SK-N-SH (cell line): ENCODE results near the gene CEP126. TPM values are rescaled to one million over a fixed set of nuclear protein-coding genes. Genes with fewer than 3 reads are reported as not detected.

Experiments used
- CTCF ChIA-PET: fragments of 300-600, 350-600 bp; formaldehyde crosslinking; extraction: SDS; loops from one replicate; lab custom pipeline; 2021; lab: Yijun Ruan, JAX
- POLR2A ChIA-PET: fragments of 350-600 bp; sonication (Branson Sonifier 250); formaldehyde crosslinking; extraction: SDS; loops from one replicate; lab custom pipeline; 2020; ENCODE audit warnings: antibody characterized with exemption, inconsistent platforms; lab: Yijun Ruan, JAX
- DNase-seq: peaks from one replicate; pipeline ENCODE4 v3.0.0; 2012
- H2AFZ ChIP-seq: fragments of 200-600 bp; sonication (generic); 2 replicates; pipeline ENCODE4 v1.8.1; 2016; ENCODE audit warnings: antibody characterized with exemption, mild to moderate bottlenecking, low read depth
- H3F3A ChIP-seq: fragments of 200-600 bp; sonication (generic); replicated peaks from 2 replicates; pipeline ENCODE3; 2016; ENCODE audit warnings: antibody characterized with exemption, mild to moderate bottlenecking; ENCODE audit not compliant: insufficient read depth
- H3K27ac ChIP-seq, 2 experiments: fragments of 200-500 bp in 1 of 2; fragments of 200-600 bp in 1 of 2; sonication (Bioruptor generic) in 1 of 2; sonication (generic), shearing (Covaris generic) in 1 of 2; 2 replicates each; pipeline versions ENCODE4 v1.5.1 to v1.6.1; 2014 to 2016; ENCODE audit warnings: low read depth in 2 of 2, inconsistent platforms in 1 of 2, low read length in 1 of 2, mild to moderate bottlenecking in 1 of 2, mixed read lengths in 1 of 2
- H3K27me3 ChIP-seq: fragments of 200-600 bp; sonication (generic), shearing (Covaris generic); 2 replicates; pipeline ENCODE4 v1.6.1; 2016; ENCODE audit warnings: mixed run types; ENCODE audit not compliant: insufficient read depth
- H3K36me3 ChIP-seq, 2 experiments: fragments of 200-500 bp in 1 of 2; fragments of 200-600 bp in 1 of 2; sonication (Bioruptor generic) in 1 of 2; sonication (generic) in 1 of 2; replicated peaks in 1 of 2; 2 replicates each; pipeline versions ENCODE3 to v1.5.1; 2014 to 2016; ENCODE audit warnings: low read length in 1 of 2, mild to moderate bottlenecking in 1 of 2; ENCODE audit not compliant: insufficient read depth in 2 of 2, control insufficient read depth in 1 of 2
- H3K4me1 ChIP-seq, 2 experiments: fragments of 200-500 bp in 1 of 2; fragments of 200-600 bp in 1 of 2; sonication (Bioruptor generic) in 1 of 2; sonication (generic), shearing (Covaris generic) in 1 of 2; 2 replicates each; pipeline versions ENCODE4 v1.5.1 to v1.6.1; 2014 to 2016; ENCODE audit warnings: low read depth in 1 of 2, low read length in 1 of 2, mixed run types in 1 of 2; ENCODE audit not compliant: insufficient read depth in 2 of 2, control insufficient read depth in 1 of 2
- H3K4me2 ChIP-seq: fragments of 200-600 bp; sonication (generic), shearing (Covaris generic); 2 replicates; pipeline ENCODE4 v1.6.1; 2017; ENCODE audit warnings: mixed run types
- H3K4me3 ChIP-seq, 2 experiments: fragments of 200-500 bp in 1 of 2; fragments of 200-600 bp in 1 of 2; sonication (Bioruptor generic) in 1 of 2; sonication (generic), shearing (Covaris generic) in 1 of 2; 2 replicates each; pipeline versions ENCODE4 v1.5.1 to v1.8.1; 2014 to 2016; ENCODE audit warnings: low read depth in 2 of 2, inconsistent platforms in 1 of 2, low read length in 1 of 2, mild to moderate bottlenecking in 1 of 2, mixed read lengths in 1 of 2, moderate library complexity in 1 of 2
- H3K79me2 ChIP-seq: fragments of 200-600 bp; sonication (generic); 2 replicates; pipeline ENCODE4 v1.8.1; 2017; ENCODE audit warnings: mild to moderate bottlenecking; ENCODE audit not compliant: insufficient read depth
- H3K9ac ChIP-seq: fragments of 200-600 bp; sonication (generic); 2 replicates; pipeline ENCODE4 v1.6.1; 2017; ENCODE audit warnings: mixed run types
- H3K9me2 ChIP-seq: fragments of 200-600 bp; sonication (generic); 2 replicates; pipeline ENCODE4 v1.6.1; 2017; ENCODE audit warnings: mixed run types
- H3K9me3 ChIP-seq: fragments of 200-600 bp; sonication (generic); 2 replicates; pipeline ENCODE4 v1.6.1; 2017; ENCODE audit warnings: mixed run types, mild to moderate bottlenecking, moderate library complexity
- H4K20me1 ChIP-seq: fragments of 200-600 bp; sonication (generic); 2 replicates; pipeline ENCODE4 v1.6.1; 2017; ENCODE audit warnings: mild to moderate bottlenecking, mixed run types; ENCODE audit not compliant: insufficient read depth
- CHD2 ChIP-seq: fragments of 150-350 bp; IDR thresholded peaks from 2 replicates; pipeline ENCODE4 v1.6.1; 2018; ENCODE audit warnings: low read length; ENCODE audit not compliant: partially characterized antibody
- CTCF ChIP-seq: fragments of 200-600 bp; sonication (generic); IDR thresholded peaks from 2 replicates; pipeline ENCODE4 v1.6.1; 2017; ENCODE audit warnings: antibody characterized with exemption, mild to moderate bottlenecking, moderate library complexity
- FOSL2 ChIP-seq: IDR thresholded peaks from 2 replicates; pipeline ENCODE4 v1.4.0; 2012; ENCODE audit warnings: low read depth, mild to moderate bottlenecking, moderate library complexity, borderline replicate concordance
- FOXJ3 ChIP-seq: sonication (generic); formaldehyde crosslinking; IDR thresholded peaks from 2 replicates; pipeline ENCODE4 v1.5.1; 2020; ENCODE audit warnings: mild to moderate bottlenecking, missing genetic modification reagents
- GABPA ChIP-seq: IDR thresholded peaks from 2 replicates; pipeline ENCODE4 v1.4.0; 2012; ENCODE audit warnings: low read depth, mild to moderate bottlenecking
- PBX3 ChIP-seq: IDR thresholded peaks from 2 replicates; pipeline ENCODE4; 2012
- POLR2AphosphoS5 ChIP-seq: IDR thresholded peaks from 2 replicates; pipeline ENCODE4 v1.6.1; 2012; ENCODE audit warnings: low read depth, low read length
- RAD21 ChIP-seq: IDR thresholded peaks from 2 replicates; pipeline ENCODE4 v1.6.1; 2012; ENCODE audit warnings: mild to moderate bottlenecking, low read length
- RCOR1 ChIP-seq: fragments of 150-350 bp; IDR thresholded peaks from 2 replicates; pipeline ENCODE4 v1.6.1; 2017; ENCODE audit warnings: antibody characterized with exemption, low read length
- SIN3A ChIP-seq: IDR thresholded peaks from 2 replicates; pipeline ENCODE4 v1.6.1; 2012; ENCODE audit warnings: low read depth, mild to moderate bottlenecking, low read length, moderate library complexity, borderline replicate concordance
- TCF12 ChIP-seq: IDR thresholded peaks from 2 replicates; pipeline ENCODE4 v1.4.0; 2012
- TEAD4 ChIP-seq: IDR thresholded peaks from 2 replicates; pipeline ENCODE4 v1.4.0; 2012; ENCODE audit warnings: mild to moderate bottlenecking, borderline replicate concordance; ENCODE audit not compliant: insufficient read depth
- USF1 ChIP-seq: IDR thresholded peaks from 2 replicates; pipeline ENCODE4 v1.4.0; 2012; ENCODE audit warnings: low read depth, borderline replicate concordance
- YY1 ChIP-seq: IDR thresholded peaks from 2 replicates; pipeline ENCODE4 v1.4.0; 2012; ENCODE audit warnings: low read depth, mild to moderate bottlenecking
- WGBS: methylation state at CpG from one replicate; pipeline ENCODE4 v1.1.6; 2017; ENCODE audit warnings: low lambda C conversion rate; 5-methylcytosine and 5-hydroxymethylcytosine counted together
- polyA plus RNA-seq, 3 experiments: library from polyadenylated mRNA; depleted of rRNA; stranded (reverse); fragments of >200 nt; gene quantifications; 2 replicates each; pipeline ENCODE4 v1.2.3, GENCODE V29; 2012

CEP126 gene
- polyA plus RNA-seq, 1 of the 3 experiments (the other 2 are of a cell fraction) = 1.4 TPM

GRCh38 chr11:101955278-101955677, 40.5 kb downstream of the CEP126 start:
- Histone ChIP-seq H2AFZ (no peak overlapping the region), H3K4me3 (no peak overlapping the region), H3K4me1 (no peaks in the 10 kb centered on the region), H3K79me2 (no peaks in the 10 kb centered on the region), H3K27me3 (no peaks in the 10 kb centered on the region), H3K27ac (no peak overlapping the region), H3K9me2 (no peaks in the 10 kb centered on the region), H3K4me2 (no peak overlapping the region), H3K9me3 (no peaks in the 10 kb centered on the region), H3F3A (no peaks in the 10 kb centered on the region)
- WGBS = 94% methylated on average over 3 of the region's 3 CpGs
- ChIA-PET CTCF (no interaction called here), POLR2A (no interaction called here)
- DNase-seq = no peak
- TF ChIP-seq GABPA (no peak), FOXJ3 (CRISPR knock-in tag) (no peak), USF1 (no peak), CHD2 (no peak), SIN3A (no peak), CTCF (no peak)
- TF ChIP-seq, all 33 proteins: peak for 0
- no peaks in the 10 kb centered on the region for H4K20me1 ChIP-seq
- no peak overlapping the region for H3K9ac ChIP-seq
- peaks cover 0 to 6% of the 10 kb centered on the region in 2 experiments for H3K36me3 ChIP-seq

- Histone ChIP-seq H3K4me1 (no peaks in the 10 kb centered on the region), H3K36me3 (peaks cover 0 to 6% of the 10 kb centered on the region in 2 experiments), H3K9ac (no peak overlapping the region), H3K27ac (no peak overlapping the region), H3K4me3 (no peak overlapping the region), H3K27me3 (no peaks in the 10 kb centered on the region), H3K9me3 (no peaks in the 10 kb centered on the region), H4K20me1 (no peaks in the 10 kb centered on the region), H3K9me2 (no peaks in the 10 kb centered on the region), H3F3A (no peaks in the 10 kb centered on the region), H3K4me2 (no peak overlapping the region), H2AFZ (no peak overlapping the region), H3K79me2 (no peaks in the 10 kb centered on the region)
- WGBS = 70% methylated on average over 5 of the region's 5 CpGs
- no peak for TF ChIP-seq YY1
- TF ChIP-seq CTCF = no peak
- no peak for TF ChIP-seq GABPA
- TF ChIP-seq RCOR1 = no peak
- no peak for TF ChIP-seq TCF12
- TF ChIP-seq USF1 = no peak
- TF ChIP-seq POLR2AphosphoS5 = no peak
- no peak for TF ChIP-seq TEAD4
- no peak for TF ChIP-seq PBX3
- no peak for TF ChIP-seq FOSL2
- no peak for TF ChIP-seq RAD21
- no peak for TF ChIP-seq FOXJ3 (CRISPR knock-in tag)
- no peak for DNase-seq
- ChIA-PET POLR2A (no interaction called here), CTCF (no interaction called here)
Observed at GRCh38 chr11:101955701-101956100, 40.9 kb downstream of the CEP126 start.
